ENCODE results near the gene TRIML2.

TRIML2 gene, protein sequence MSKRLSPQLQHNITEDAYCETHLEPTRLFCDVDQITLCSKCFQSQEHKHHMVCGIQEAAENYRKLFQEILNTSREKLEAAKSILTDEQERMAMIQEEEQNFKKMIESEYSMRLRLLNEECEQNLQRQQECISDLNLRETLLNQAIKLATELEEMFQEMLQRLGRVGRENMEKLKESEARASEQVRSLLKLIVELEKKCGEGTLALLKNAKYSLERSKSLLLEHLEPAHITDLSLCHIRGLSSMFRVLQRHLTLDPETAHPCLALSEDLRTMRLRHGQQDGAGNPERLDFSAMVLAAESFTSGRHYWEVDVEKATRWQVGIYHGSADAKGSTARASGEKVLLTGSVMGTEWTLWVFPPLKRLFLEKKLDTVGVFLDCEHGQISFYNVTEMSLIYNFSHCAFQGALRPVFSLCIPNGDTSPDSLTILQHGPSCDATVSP

DNA sequence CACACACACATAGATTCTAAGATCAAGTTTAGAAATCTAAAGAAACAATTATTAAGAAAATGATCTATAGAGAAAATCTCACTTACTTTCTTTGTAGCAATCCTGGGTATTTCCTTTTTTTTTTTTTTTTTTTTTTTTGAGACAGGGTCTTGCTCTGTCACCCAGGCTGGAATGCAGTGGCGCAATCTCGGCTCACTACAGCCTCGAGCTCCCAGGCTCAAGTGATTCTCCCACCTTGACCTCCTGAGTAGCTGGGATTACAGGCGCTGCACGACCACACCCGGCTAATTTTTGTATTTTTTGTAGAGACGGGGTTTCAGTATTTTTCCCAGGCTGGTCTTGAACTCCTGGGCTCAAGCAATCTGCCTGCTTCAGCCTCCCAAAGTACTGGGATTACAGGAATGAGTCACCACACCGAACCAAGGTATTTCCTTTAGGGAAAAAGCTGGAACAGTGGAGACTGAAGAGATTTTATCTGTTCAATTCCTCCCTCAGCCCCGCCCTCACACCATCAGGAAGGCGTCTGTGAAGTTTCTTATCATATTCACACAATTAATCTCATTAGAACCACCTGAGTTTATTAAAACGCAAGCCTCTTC is at the start of gene TRIML2:
Gene TRIML2, minus strand, starts transcription at position 447 of the 599 bp plus-strand sequence. CDS start 4,235 bp downstream, outside the sequence.
- DNase-seq (ENCODE audit: low read depth in 1 of 2, low spot score in 1 of 2): no peak

DNA sequence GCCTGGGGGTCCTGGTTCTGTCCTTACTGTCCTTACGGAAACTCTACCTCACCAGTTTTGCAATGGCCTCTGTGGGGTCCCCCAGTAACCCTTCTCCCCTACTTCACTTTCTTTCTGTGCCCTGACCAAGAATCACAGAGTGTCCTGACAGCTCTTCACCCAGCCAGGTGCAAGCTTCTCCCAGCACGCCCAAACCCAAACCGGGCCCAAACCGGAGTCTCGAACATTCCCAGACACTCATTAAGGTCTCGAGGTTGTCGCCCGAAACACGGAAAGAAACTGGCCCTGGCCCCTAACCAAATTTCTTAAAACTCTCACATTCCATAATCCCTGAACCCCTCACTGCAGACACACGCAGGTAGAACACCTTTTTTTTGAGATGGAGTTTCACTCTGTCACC is 48.9 kb upstream of the TRIML2 start:
- DNase-seq (ENCODE audit: low read depth in 1 of 2, low spot score in 1 of 2): no peak

DNA sequence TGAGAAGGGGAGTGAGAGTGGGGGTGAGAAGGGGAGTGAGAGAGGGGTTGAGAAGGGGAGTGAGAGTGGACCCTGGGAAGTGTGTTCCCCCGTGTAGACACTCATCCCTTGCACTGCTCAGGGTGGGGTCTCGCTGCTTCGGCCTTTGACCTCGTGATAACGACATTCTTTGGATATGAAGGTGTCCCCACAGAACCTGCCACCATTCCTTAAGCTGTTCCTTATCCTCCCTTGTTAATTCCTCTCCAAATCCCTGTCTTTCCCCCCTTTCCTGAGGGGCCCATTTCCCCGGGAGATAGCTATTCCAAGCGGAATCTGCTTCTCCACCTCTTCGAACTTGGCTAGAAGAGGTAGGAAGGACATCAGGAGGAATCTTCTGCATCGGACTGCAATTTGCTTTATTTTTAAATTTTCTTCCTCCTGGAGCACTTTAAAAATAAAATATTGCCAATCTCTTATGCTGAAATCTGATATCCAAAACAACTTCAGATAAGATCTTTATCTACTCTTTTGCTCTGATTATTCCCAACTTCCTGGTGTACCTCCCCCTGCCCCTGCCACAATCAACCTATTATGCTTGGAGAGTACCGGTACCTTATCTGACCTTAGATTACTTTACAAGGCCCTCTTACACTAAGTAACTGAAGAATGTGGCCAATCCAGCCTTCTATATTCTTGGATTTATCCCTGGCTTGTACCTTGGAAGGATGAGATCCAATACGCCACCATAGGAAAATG is 45.4 kb upstream of the TRIML2 start:
- DNase-seq (ENCODE audit: low read depth in 1 of 2, low spot score in 1 of 2): no peak

DNA sequence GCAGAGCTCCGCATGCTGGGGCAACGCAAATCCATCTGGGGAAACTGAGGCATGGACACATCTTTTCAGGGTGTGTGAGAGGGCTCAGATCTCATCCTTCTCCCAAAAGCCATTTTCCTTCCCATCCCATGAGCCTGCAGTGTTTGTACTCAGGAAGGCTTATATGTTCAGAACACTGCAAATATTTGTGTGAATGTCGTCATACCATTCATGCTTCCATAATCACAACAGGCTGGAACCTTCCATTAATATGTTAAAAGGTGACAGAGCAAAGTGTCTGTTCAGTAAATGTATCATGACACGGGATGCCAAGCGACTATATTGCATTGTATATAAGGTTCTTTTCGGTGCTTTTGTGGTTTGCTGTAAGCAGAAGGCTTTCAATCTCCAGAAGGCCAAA is 38.4 kb upstream of the TRIML2 start:
- no peak for DNase-seq (ENCODE audit: low read depth in 1 of 2, low spot score in 1 of 2)

DNA sequence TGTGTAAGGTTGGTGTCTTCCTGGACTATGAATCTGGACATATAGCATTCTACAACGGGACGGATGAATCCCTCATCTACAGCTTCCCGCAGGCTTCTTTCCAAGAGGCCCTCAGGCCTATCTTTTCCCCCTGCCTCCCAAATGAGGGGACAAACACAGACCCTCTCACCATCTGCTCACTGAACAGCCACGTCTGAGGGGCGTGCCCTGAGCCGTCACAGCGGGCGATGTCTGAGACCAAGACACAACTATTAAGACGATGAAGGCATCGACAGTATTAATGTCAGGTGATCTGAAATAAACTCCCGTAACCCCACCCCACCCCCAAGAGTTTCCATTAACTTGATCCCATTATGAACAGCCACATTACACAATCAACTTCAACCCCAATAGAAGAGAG is 37.8 kb upstream of the TRIML2 start:
- DNase-seq (ENCODE audit: low read depth in 1 of 2, low spot score in 1 of 2): no peak

DNA sequence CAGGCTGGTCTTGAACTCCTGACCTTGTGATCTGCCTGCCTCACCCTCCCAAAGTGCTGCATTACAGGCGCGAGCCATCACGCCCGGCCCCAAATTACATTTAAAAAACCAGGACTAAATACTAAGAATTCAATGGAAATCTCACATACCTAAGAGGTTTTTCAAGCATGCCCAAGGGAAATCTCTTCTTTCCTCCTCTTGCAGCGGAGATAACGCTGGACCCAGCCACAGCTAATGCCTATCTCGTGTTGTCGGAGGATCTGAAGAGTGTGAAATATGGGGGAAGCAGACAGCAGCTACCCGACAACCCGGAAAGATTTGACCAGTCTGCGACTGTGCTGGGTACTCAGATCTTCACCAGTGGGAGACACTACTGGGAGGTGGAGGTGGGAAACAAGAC is 37.2 kb upstream of the TRIML2 start:
- no peak for DNase-seq (ENCODE audit: low read depth in 1 of 2, low spot score in 1 of 2)

DNA sequence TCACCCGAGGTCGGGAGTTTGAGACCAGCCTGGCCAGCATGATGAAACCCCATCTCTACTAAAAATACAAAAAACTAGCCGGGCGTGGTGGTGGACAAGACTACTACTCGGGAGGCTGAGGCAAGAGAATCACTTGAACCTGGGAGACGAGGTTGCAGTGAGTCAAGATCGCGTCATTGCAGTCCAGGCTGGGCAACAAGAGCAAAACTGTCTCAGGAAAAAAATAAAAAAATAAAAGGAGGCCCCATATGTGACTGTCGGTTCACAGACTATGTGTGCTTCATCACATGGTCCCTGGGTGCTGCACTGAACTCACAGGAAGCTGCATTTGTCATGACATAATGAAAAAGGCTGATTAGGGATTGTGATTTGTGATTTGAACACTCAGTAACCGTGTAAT is 36.2 kb upstream of the TRIML2 start:
- DNase-seq (ENCODE audit: low read depth in 1 of 2, low spot score in 1 of 2): no peak

DNA sequence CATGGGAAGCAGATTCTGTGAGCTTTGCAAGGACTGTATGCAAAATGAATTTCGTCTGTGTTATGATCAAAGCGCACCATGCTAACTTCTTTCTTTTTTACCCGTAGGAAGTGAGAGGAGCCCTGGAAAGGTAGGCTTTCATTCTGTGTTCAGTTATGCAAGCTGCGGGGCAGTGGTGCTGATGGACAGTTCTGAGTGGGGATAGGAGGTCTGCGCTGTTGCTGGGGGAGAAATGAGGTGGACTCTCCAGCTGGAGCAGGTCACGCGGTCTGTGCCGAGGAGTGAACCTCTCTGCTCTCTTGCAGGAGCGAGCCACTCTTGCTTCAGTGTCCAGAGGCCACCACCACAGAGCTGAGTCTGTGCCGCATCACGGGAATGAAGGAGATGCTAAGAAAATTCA is 34.3 kb upstream of the TRIML2 start:
- DNase-seq (ENCODE audit: low read depth in 1 of 2, low spot score in 1 of 2): no peak

DNA sequence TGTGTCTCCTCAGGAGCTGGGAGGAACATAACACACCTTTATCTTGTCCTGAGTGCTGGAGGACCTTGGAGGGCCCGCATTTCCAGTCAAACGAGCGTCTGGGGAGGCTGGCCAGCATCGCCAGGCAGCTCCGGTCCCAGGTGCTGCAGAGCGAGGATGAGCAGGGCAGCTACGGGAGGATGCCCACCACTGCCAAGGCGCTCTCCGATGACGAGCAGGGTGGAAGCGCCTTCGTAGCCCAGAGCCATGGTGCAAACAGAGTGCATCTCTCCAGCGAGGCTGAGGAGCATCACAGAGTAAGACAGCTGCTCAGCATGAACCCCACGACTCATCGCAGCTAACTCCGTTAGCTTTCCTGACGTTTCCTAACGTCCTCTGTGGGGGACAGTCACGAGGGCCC is 30.3 kb upstream of the TRIML2 start:
- DNase-seq (ENCODE audit: low read depth in 1 of 2, low spot score in 1 of 2): no peak

DNA sequence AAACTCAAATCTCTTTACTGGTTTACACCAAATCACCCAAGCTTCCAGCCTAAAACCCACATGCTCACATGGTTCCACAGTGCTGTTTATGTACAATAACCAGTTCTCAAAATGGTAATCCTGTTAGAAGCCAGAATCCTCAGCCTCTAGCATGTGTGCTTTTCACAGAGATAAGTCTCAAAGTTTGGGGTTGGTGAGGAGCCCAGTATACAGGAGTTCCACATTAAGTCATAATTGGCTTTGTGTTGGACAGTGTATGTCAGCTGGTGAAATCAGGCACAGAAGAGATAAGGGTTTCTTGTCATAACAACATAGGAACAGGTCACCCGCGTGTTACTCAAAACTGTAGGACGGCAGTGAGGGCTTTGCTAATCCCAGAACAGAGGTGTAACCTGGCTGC is 29.7 kb upstream of the TRIML2 start, which contains the start of gene TRIML1:
Gene TRIML1, plus strand, starts transcription at position 301 of the 400 bp plus-strand sequence. CDS start 118 bp downstream, outside the sequence.
- no peak for DNase-seq (ENCODE audit: low read depth in 1 of 2, low spot score in 1 of 2)

DNA sequence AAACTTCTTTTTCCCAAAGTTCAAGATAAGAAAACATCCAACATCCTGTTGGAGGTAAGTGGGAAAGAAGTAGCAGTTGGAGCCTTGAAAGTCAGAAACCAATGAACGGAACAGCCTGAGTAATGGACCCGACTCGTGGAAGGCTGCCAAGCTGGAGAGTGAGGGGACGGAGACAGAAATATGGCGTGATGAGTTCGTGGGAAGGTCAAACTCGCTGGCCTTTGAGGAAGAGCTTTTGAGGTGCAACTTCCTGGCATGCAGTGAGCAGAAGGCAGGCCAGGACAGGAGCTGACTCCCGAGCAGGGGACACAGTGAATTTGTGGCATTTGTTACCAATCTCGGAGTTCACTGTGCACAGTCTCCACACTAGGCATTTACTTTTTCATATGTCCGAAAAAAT is 28.8 kb upstream of the TRIML2 start:
- no peak for DNase-seq (ENCODE audit: low read depth in 1 of 2, low spot score in 1 of 2)

DNA sequence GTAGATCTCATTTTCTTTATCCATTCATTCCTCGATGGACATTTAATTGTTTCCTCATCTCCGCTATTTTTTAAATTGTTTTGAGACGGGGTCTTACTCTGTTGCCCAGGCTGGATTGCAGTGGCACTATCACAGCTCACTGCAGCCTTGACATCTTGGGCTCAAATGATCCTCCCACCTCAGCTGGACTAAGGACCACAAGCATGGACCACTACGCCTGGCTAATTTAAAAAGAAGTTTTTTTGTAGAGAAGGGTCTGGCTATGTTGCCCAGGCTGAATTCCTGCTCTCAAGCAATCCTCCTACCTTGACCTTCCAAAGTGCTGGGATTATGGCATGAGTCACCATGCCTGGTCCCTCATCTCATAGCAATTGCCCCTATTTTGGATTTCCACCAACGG is 22.8 kb upstream of the TRIML2 start:
- DNase-seq (ENCODE audit: low read depth in 1 of 2, low spot score in 1 of 2): no peak

DNA sequence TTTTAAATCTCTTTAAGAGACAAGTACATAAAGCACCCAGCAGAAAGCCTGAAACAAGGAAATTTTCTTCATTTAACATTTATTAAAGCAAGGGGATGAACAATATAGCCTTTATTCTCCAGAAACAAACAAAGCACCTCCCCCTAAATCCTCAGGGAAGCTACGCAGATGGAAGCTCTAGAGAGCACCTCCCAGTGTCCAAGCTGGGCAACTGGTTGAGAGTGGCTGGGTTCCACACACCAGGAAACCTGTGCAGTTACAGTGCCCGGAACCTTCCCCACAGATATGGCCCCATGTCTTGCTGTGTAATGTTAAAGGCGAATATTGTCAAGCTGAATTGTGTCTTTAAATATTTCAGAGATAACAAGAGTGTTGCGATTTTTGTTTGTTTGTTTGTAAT is 21.0 kb upstream of the TRIML2 start:
- DNase-seq (ENCODE audit: low read depth in 1 of 2, low spot score in 1 of 2): no peak

DNA sequence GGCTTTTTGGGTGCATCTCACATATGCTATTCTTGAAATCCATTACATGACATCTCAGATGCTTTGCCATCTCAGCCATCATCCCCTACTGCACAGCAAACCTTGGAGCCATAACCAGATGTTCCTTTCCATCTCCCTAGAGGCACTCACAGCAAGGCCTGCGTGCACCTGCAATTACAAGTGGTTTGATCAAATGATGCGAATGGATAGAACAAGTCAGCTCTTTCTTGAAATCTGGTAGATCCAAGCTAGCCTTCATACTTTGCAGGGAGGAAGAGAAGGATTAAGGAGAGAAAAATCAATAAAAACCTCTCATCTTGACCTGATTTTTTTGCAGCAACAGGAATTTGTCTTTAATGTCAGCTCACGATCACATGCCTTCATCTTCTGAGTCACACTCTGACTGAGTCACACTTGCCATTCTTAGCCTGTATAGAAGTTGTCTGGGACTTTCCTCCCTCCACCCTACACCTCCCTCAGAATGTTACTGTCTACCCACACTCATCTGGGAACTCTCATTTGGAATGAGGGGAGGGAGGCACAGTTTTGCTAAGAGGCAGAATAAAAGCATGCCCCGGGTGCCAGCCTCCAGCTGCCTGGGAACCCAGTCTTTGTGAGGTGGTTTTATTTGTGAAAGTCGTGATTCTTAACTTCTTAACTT is 17.9 kb upstream of the TRIML2 start:
- DNase-seq (ENCODE audit: low read depth in 1 of 2, low spot score in 1 of 2): no peak

DNA sequence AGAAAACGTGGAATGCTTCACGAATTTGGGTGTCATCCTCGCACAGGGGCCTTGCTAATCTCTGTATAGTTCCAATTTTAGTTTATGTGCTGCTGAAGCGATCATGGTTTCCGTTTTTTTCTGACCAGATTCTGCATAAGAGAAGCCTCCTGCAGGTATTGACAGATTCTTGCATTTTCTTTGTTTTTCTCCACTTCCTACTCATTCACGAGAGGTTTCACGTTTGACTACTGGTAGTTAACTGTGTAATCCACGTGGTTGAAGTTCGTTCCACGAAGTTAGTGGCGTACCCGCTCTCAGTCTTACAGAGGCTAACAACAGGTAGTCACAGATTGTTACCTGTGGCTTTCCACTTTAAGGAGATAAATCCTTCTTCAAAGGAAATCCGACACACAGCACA is 12.1 kb upstream of the TRIML2 start:
- no peak for DNase-seq (ENCODE audit: low read depth in 1 of 2, low spot score in 1 of 2)

DNA sequence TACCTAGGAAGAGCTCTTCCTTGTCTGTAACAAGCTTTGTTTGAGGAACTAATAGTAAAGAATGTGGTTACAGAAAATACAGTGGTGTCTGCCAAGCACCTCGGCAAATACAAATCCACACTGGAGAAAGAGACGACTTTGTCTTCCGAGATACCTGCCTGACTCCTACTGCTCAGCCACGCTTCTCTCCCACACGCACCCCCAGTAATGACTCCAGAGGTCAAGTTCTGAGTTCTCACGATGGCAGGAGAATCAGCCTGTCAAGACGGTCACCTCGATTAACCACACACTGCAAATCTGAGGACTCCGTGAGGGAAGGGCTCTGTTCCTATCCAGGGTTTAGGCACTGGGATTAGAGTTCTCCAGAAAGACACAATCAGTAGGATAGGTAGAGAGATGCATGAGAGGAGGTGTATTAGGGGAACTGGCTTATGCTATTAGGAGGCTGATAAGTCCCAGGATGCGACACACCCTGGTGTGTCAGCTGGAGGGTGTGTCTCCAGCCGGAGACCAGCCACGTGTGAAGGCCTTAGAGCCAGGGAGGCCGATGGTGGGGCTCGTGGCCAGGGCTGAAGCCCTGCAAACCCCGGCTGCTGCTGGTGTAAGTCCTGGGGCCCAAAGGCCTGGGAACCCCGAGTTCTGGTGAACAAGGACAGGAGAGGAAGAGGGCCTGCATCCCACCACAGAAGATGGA is 8.4 kb upstream of the TRIML2 start:
- no peak for DNase-seq (ENCODE audit: low read depth in 1 of 2, low spot score in 1 of 2)

DNA sequence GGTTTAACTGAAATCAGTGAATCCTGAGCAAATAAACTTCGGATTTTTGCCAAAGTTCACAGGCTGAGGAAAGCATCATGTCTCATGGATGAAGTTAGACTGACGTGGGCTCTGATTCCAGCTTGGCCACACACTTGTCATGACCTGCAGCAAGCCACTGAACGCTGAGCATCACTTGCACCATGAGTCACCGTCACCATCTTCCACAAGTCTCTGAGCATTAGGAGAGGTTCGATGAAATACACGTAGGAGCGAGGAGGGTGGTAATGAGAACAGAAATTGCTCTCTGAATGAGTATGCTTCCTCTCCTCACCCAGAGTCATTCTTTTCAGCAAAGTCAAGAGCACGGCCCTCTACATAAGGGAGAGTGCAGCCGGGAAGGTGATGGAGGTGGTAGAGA is 3.8 kb upstream of the TRIML2 start:
- DNase-seq (ENCODE audit: low read depth in 1 of 2, low spot score in 1 of 2): no peak

DNA sequence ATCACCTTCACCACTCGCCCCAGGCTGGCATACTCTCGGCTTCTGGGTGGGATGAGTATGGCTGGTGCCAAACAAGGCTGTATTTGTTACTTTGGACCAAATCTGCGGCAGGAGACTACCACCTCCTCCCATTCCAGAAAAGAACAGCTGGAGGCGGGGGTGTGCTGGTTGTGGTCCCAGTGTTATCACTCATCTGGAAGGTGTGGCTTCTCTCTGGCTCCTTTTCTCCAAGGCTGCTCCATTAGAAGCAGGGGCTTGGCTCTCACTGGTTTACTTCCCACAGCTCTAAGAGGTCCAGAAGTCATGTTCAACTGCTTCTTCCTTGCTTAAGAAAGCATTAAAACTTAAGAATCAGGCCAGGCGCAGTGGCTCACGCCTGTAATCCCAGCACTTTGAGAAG is 2.6 kb upstream of the TRIML2 start:
- no peak for DNase-seq (ENCODE audit: low read depth in 1 of 2, low spot score in 1 of 2)

DNA sequence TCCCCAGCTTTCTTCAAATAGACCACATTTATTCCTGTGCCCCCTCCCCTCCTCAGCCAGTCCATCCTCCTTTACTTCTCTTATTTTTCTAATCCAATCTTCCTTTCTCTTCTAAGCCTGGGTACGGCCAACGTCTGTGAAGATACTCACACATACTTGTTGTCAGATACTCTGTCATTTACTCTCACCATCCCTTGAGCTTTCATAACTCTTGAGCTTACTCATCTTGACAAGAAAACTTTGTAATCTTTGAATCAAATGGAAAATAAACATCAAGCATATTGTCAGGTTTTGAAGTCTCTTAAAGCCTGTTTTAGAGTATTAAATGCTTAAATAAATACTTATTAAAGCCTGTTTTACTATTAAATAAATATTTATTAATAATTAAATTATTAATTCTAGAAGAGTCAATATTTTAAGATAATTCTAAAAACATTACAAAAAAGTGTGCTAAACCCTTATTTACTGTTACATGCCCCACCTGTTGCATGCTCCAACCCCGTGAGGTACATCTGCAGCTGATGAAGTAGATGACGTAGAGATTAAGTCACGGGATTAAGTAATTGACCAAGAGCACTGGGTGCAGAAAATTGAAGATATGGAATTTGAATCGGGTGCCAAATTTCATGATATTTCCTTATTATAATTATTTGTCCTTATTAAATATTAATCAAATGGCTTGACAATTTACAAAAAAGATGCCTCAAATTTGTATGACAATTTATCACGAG is 1.5 kb upstream of the TRIML2 start:
- no peak for DNase-seq (ENCODE audit: low read depth in 1 of 2, low spot score in 1 of 2)

DNA sequence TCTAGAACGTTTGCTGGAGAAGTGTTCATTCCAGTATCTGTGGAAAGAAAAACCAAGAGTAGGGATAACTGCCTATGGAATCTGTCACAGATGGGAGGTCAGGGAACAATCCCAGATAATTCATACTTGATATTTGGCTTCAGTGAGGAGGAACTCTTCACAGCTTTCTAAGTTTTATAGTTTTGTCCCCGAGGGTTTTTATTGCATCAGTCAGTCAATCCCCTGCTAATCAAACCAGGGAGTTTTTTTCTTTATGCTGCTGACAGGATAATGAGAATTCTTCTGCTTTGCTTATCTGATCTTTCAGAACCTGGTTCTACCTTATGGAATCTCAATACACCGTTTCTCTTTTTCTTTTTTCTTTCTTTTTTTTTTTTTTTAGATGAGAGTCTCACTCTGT is 633 bp upstream of the TRIML2 start:
- DNase-seq (ENCODE audit: low read depth in 1 of 2, low spot score in 1 of 2): no peak

All from activated CD4-positive, alpha-beta T cell treated with anti-CD3 and anti-CD28 coated beads, Interleukin-2, amount 50 U/mL, for 24 hours (primary cell).